Left ventricle myocardium inferior (tissue), 1 donor: ENCODE measurements around the gene HIPK2. TPM values are rescaled to one million over a fixed set of nuclear protein-coding genes. Genes with fewer than 3 reads are reported as not detected.

Experiments used
- DNase-seq: peaks from one replicate; pipeline ENCODE4 v3.0.0-alpha.2; 2020
- H3K27ac ChIP-seq: fragments of 200-600 bp; replicated peaks from 2 replicates; pipeline ENCODE4 v1.8.0; 2021
- H3K27me3 ChIP-seq: fragments of 200-600 bp; 2 replicates; pipeline ENCODE4 v1.8.0; 2021; ENCODE audit warnings: low read depth
- H3K36me3 ChIP-seq: fragments of 200-600 bp; 2 replicates; pipeline ENCODE4 v1.8.0; 2021
- H3K4me1 ChIP-seq: fragments of 200-600 bp; 2 replicates; pipeline ENCODE4 v1.8.0; 2021
- H3K4me3 ChIP-seq: fragments of 200-600 bp; 2 replicates; pipeline ENCODE4 v1.8.0; 2021; ENCODE audit warnings: mild to moderate bottlenecking, moderate library complexity
- H3K9me3 ChIP-seq: fragments of 200-600 bp; replicated peaks from 2 replicates; pipeline ENCODE4 v1.8.0; 2021
- intact Hi-C: fragments of 100-400 bp; cut with micrococcal nuclease; formaldehyde crosslinking; loops from one replicate; pipeline ENCODE4 v1.11.0; 2022
- total RNA-seq: library from RNA; stranded (reverse); fragmentation: NEBNext Ultra II Directional; extraction: Animal tissue kit (Norgen Biotek cat#: 25700); gene quantifications from one replicate; pipeline ENCODE4 v1.2.1, GENCODE V29; 2021
- TF ChIP-seq, protein P1 (sequence below): fragments of 200-600 bp; IDR thresholded peaks from 2 replicates; pipeline ENCODE4 v1.8.0; 2021; ENCODE audit warnings: antibody characterized with exemption, mild to moderate bottlenecking, borderline replicate concordance
- donor health status: DM: no; HTN: yes; CAD: no; lungs with severe emphysema.

HIPK2 gene
- total RNA-seq, 1 donor from 2014 or later = 127 TPM

DNA sequence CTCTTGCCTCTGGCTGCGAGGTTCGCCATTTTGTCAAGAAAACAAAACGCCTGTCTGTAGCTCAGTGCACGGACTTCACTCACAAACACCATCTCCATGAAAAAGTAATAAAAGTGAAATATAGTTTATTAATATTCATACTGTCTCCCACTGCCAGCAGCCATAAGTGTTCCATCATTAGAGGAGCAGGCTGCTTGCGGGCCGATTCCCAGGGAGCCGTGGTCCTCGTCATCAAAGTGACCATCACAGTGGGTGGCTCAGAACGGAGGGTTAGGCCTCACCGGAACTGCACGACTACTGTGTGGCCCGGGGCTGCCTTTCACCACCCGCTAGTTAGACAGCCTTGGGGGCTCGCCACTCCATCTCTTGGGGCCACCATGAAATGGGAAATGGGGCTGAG is 82.7 kb downstream of the HIPK2 start:
- Histone ChIP-seq H3K4me1 (peaks cover 70% of the 10 kb centered on the region), H3K27ac (no peak overlapping the region), H3K9me3 (no peaks in the 10 kb centered on the region), H3K36me3 (peaks cover 16% of the 10 kb centered on the region), H3K27me3 (no peaks in the 10 kb centered on the region), H3K4me3 (no peak overlapping the region)
- DNase-seq = no peak
- TF ChIP-seq, protein P1, sequence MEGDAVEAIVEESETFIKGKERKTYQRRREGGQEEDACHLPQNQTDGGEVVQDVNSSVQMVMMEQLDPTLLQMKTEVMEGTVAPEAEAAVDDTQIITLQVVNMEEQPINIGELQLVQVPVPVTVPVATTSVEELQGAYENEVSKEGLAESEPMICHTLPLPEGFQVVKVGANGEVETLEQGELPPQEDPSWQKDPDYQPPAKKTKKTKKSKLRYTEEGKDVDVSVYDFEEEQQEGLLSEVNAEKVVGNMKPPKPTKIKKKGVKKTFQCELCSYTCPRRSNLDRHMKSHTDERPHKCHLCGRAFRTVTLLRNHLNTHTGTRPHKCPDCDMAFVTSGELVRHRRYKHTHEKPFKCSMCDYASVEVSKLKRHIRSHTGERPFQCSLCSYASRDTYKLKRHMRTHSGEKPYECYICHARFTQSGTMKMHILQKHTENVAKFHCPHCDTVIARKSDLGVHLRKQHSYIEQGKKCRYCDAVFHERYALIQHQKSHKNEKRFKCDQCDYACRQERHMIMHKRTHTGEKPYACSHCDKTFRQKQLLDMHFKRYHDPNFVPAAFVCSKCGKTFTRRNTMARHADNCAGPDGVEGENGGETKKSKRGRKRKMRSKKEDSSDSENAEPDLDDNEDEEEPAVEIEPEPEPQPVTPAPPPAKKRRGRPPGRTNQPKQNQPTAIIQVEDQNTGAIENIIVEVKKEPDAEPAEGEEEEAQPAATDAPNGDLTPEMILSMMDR = no peak
- intact Hi-C loops = loop anchor here (10.0 kb wide), 1 partner anchor 80 kb away; the partner anchor contains the start of gene HIPK2

DNA sequence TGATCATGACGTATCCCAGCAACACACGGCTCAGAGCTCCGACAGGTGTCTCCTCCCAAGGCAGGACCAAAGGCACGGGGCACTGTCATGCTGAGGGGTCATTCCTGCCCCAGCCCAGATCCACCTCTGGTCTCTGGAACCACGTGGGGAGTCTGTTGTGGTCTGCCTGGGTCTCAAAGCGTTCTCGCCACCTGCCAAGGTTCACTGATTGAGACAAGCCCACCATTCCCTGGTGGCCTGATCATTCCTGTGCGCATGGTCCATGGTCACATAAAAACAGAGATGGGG is 83.5 kb downstream of the HIPK2 start:
- no peaks in the 10 kb centered on the region for H3K27me3 ChIP-seq
- H3K4me3 ChIP-seq = no peak overlapping the region
- H3K9me3 ChIP-seq = no peaks in the 10 kb centered on the region
- no peak for DNase-seq
- TF ChIP-seq, protein P1 = no peak
- H3K27ac ChIP-seq = no peak overlapping the region
- H3K36me3 ChIP-seq = peaks cover 18% of the 10 kb centered on the region
- intact Hi-C loops = loop anchor here (10.0 kb wide), 1 partner anchor 80 kb away; the partner anchor contains the start of gene HIPK2
- peaks cover 67% of the 10 kb centered on the region for H3K4me1 ChIP-seq

DNA sequence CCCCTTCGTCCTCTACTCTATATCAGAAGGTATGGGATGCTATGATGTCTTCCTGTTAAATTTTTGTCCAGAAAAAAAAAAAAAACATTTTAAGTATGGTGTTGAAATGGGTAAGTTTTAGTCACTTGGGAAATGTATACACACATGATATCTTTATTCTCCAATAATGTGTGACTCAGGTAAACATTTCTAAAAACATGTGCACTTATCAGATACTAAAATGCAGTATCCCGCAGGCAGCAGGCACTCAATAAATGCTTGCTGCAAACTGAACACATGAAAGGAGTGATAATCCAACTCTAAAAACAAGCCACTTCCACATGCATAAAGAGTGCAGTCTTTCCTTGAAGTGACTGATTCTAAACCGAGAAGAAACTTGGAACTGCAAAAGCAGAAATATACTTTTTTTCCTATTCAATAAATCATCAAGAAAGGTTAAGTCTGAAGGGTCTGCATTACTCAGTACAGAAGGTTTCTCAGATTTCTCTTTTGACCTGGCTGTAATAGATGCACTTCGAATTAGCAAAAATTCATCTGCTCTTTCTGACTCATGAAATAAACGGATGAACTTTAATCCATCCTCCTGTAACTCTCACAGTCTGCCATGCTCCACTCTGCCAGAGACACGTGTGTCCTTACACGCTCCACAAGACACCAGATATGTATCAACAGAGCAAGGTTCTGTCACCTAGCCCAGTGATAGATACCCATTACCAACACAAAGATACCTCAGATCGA is 84.0 kb downstream of the HIPK2 start:
- Histone ChIP-seq H3K4me3 (no peak overlapping the region), H3K9me3 (no peaks in the 10 kb centered on the region), H3K4me1 (peaks cover 64% of the 10 kb centered on the region), H3K27ac (no peak overlapping the region), H3K36me3 (peaks cover 18% of the 10 kb centered on the region), H3K27me3 (no peaks in the 10 kb centered on the region)
- DNase-seq = no peak
- intact Hi-C loops = loop anchor here (10.0 kb wide), 1 partner anchor 81 kb away; the partner anchor contains the start of gene HIPK2
- TF ChIP-seq, protein P1 = no peak

DNA sequence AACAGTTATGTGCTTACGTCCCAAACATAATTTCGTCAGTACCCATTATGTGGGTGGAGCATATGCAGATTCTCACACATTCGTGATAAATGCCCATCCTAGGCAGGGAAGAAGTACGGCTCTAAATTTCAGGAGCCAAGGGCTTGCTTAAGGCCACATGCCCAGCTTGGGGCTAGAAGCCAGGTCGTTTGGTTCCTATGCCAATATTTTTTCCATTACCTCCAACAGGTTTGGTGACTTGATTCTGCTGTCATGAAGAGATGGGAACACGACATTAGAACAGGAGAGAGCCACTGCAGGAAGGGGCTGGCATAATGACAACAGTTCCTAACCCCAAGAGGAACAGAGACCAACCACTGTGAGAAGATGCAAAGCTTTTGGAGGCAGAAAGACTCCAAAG is 85.1 kb downstream of the HIPK2 start:
- H3K4me3 ChIP-seq = no peak overlapping the region
- H3K4me1 ChIP-seq = peaks cover 74% of the 10 kb centered on the region
- no peaks in the 10 kb centered on the region for H3K9me3 ChIP-seq
- peak overlapping the region; percentile 13 for H3K27ac ChIP-seq
- intact Hi-C loops = loop anchor here (10.0 kb wide), 1 partner anchor 82 kb away; the partner anchor contains the start of gene HIPK2
- TF ChIP-seq, protein P1 = no peak
- H3K36me3 ChIP-seq = peaks cover 13% of the 10 kb centered on the region
- no peaks in the 10 kb centered on the region for H3K27me3 ChIP-seq
- DNase-seq = no peak

DNA sequence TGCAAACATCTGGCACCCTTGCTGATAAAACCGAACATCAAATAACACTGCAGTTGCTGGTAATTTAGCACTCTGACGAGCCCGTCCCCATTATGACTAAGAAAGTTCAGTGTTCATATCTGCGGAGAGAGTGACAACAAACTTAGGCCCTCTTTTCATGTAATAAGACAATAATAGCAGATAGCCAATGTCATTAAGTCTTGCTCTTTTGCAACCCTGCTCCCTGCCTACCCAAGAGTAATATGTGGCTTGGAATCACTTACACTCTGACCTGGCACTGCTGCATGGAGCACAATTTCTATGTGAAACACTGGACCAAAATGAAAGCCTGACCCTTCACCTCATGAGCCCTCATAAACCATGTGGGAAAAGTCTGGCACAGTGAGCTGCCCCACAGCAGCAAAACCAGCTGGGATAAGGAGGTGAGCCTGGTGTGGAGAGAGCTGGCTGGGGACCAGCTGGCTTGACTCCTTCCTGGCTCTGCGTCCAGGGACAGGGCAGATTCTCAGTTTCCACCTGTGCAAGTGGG is 86.5 kb downstream of the HIPK2 start:
- DNase-seq = peak; percentile 83
- intact Hi-C loops = loop anchor here (10.0 kb wide), 1 partner anchor 83 kb away; the partner anchor contains the start of gene HIPK2
- Histone ChIP-seq H3K4me1 (peaks cover 67% of the 10 kb centered on the region), H3K4me3 (no peak overlapping the region), H3K27me3 (no peaks in the 10 kb centered on the region), H3K36me3 (peaks cover 13% of the 10 kb centered on the region), H3K27ac (peak overlapping the region; percentile 68), H3K9me3 (no peaks in the 10 kb centered on the region)
- TF ChIP-seq, protein P1 = no peak
